GM15510 (cell line): ENCODE results near the gene SLC25A31.

ENCODE experiments used
- POLR2A ChIP-seq: IDR thresholded peaks from 3 replicates; pipeline ENCODE4 v1.6.1; 2011; ENCODE audit warnings: borderline replicate concordance; ENCODE audit not compliant: insufficient read length; ENCODE audit errors: extremely low read depth

SLC25A31 gene

GRCh38 chr4:127793528-127793927 lies 63.3 kb downstream of the SLC25A31 start:
- TF ChIP-seq POLR2A = no peak

GRCh38 chr4:127799711-127800110 lies 69.5 kb downstream of the SLC25A31 start:
- no peak for TF ChIP-seq POLR2A

GRCh38 chr4:127809173-127809800 lies 79.1 kb downstream of the SLC25A31 start:
- no peak for TF ChIP-seq POLR2A

- TF ChIP-seq POLR2A = no peak
Observed at GRCh38 chr4:127810551-127810950, 80.4 kb downstream of the SLC25A31 start.

- no peak for TF ChIP-seq POLR2A
Observed at GRCh38 chr4:127822430-127822829, 92.2 kb downstream of the SLC25A31 start.
